Osteoblast (primary cell): ENCODE data around the gene ZNHIT2. TPM values are rescaled to one million over a fixed set of nuclear protein-coding genes. Genes with fewer than 3 reads are reported as not detected.

Source experiments
- DNase-seq: peaks from one replicate; pipeline ENCODE4 v3.0.0; 2011; ENCODE audit warnings: low spot score, mixed read lengths; ENCODE audit not compliant: insufficient read length; ENCODE audit errors: missing footprints
- H2AFZ ChIP-seq: 2 replicates; pipeline ENCODE4 v1.6.0; 2011; ENCODE audit warnings: mild to moderate bottlenecking, low read length
- H3K27ac ChIP-seq: 2 replicates; pipeline ENCODE4 v1.5.1; 2011; ENCODE audit warnings: mild to moderate bottlenecking, low read depth, low read length, moderate library complexity
- H3K27me3 ChIP-seq: 2 replicates; pipeline ENCODE4 v1.6.0; 2012; ENCODE audit warnings: mild to moderate bottlenecking, control low read depth, inconsistent platforms, low read length, moderate library complexity; ENCODE audit not compliant: insufficient read depth
- H3K36me3 ChIP-seq: 2 replicates; pipeline ENCODE4 v1.5.1; 2011; ENCODE audit warnings: mild to moderate bottlenecking, low read length, control low read depth, moderate library complexity; ENCODE audit not compliant: insufficient read depth
- H3K4me1 ChIP-seq: 2 replicates; pipeline ENCODE4 v1.5.1; 2011; ENCODE audit warnings: mild to moderate bottlenecking, low read length, control low read depth, moderate library complexity; ENCODE audit not compliant: insufficient read depth
- H3K4me2 ChIP-seq: 2 replicates; pipeline ENCODE4 v1.6.0; 2011; ENCODE audit warnings: mild to moderate bottlenecking, low read length; ENCODE audit not compliant: insufficient read depth
- H3K4me3 ChIP-seq: fragments of 200-600 bp; sonication (generic); 3 replicates; pipeline ENCODE4 v1.5.1; 2012; ENCODE audit warnings: mild to moderate bottlenecking, low read length, inconsistent platforms; ENCODE audit not compliant: insufficient read depth
- H3K79me2 ChIP-seq: 2 replicates; pipeline ENCODE4 v1.6.0; 2012; ENCODE audit warnings: mild to moderate bottlenecking, low read length, control low read depth, inconsistent platforms; ENCODE audit not compliant: insufficient read depth
- H3K9me3 ChIP-seq: 2 replicates; pipeline ENCODE4 v1.5.1; 2011; ENCODE audit warnings: low read depth, low read length, control low read depth
- H4K20me1 ChIP-seq: 2 replicates; pipeline ENCODE4 v1.6.0; 2012; ENCODE audit warnings: mild to moderate bottlenecking, low read length, control low read depth; ENCODE audit not compliant: insufficient read depth
- CTCF ChIP-seq: IDR thresholded peaks from 2 replicates; pipeline ENCODE4 v1.5.1; 2011; ENCODE audit warnings: mild to moderate bottlenecking, low read depth, low read length, moderate library complexity; ENCODE audit errors: extremely low read depth
- total RNA-seq: library from RNA; depleted of rRNA; stranded (reverse); fragments of >200 nt; gene quantifications from 2 replicates; pipeline ENCODE4 v1.2.3, GENCODE V29; 2012

ZNHIT2 gene
- total RNA-seq, 1 donor = 12.3 TPM

- H3K36me3 ChIP-seq = no peaks in the 10 kb centered on the region
- H3K9me3 ChIP-seq = no peaks in the 10 kb centered on the region
- H3K27ac ChIP-seq = no peak overlapping the region
- H4K20me1 ChIP-seq = no peaks in the 10 kb centered on the region
- H3K4me3 ChIP-seq = no peak overlapping the region
- peaks cover 22% of the 10 kb centered on the region for H3K27me3 ChIP-seq
- no peak overlapping the region for H2AFZ ChIP-seq
- no peaks in the 10 kb centered on the region for H3K4me1 ChIP-seq
- H3K79me2 ChIP-seq = no peaks in the 10 kb centered on the region
- no peak for DNase-seq
- H3K4me2 ChIP-seq = no peak overlapping the region
- TF ChIP-seq CTCF = no peak
Observed at GRCh38 chr11:65141896-65142494, 24.5 kb upstream of the ZNHIT2 start.

GRCh38 chr11:65136515-65137096, 19.1 kb upstream of the ZNHIT2 start:
- peaks cover 36% of the 10 kb centered on the region for H3K79me2 ChIP-seq
- H3K36me3 ChIP-seq = peaks cover 13% of the 10 kb centered on the region
- peaks cover 6% of the 10 kb centered on the region for H3K27me3 ChIP-seq
- H3K9me3 ChIP-seq = no peaks in the 10 kb centered on the region
- H3K27ac ChIP-seq = no peak overlapping the region
- H3K4me3 ChIP-seq = no peak overlapping the region
- no peak overlapping the region for H3K4me2 ChIP-seq
- peaks cover 23% of the 10 kb centered on the region for H4K20me1 ChIP-seq
- H2AFZ ChIP-seq = no peak overlapping the region
- no peak for TF ChIP-seq CTCF
- peaks cover 18% of the 10 kb centered on the region for H3K4me1 ChIP-seq
- no peak for DNase-seq

- TF ChIP-seq CTCF = no peak
- peaks cover 31% of the 10 kb centered on the region for H4K20me1 ChIP-seq
- peaks cover 45% of the 10 kb centered on the region for H3K79me2 ChIP-seq
- peak overlapping the region; percentile 85 for H3K4me2 ChIP-seq
- no peaks in the 10 kb centered on the region for H3K9me3 ChIP-seq
- DNase-seq = no peak
- peak overlapping the region; percentile 99 for H3K27ac ChIP-seq
- no peaks in the 10 kb centered on the region for H3K27me3 ChIP-seq
- H3K36me3 ChIP-seq = peaks cover 22% of the 10 kb centered on the region
- H2AFZ ChIP-seq = peak overlapping the region; percentile 78
- H3K4me1 ChIP-seq = peaks cover 18% of the 10 kb centered on the region
- H3K4me3 ChIP-seq = peak overlapping the region; percentile 96
Observed at GRCh38 chr11:65135633-65136145, 18.2 kb upstream of the ZNHIT2 start.

- DNase-seq = peak; percentile 98
- Histone ChIP-seq H3K4me2 (peak overlapping the region; percentile 85), H3K9me3 (no peaks in the 10 kb centered on the region), H3K36me3 (peaks cover 26% of the 10 kb centered on the region), H3K27me3 (no peaks in the 10 kb centered on the region), H3K4me1 (peaks cover 18% of the 10 kb centered on the region), H3K4me3 (peak overlapping the region; percentile 96), H2AFZ (peak overlapping the region; percentile 93), H4K20me1 (peaks cover 32% of the 10 kb centered on the region), H3K27ac (peak overlapping the region; percentile 99), H3K79me2 (peaks cover 49% of the 10 kb centered on the region)
- TF ChIP-seq CTCF = no peak
Observed at GRCh38 chr11:65134952-65135632, 17.6 kb upstream of the ZNHIT2 start.
